GM19193 (cell line): ENCODE measurements around the gene LAMTOR1.

Source experiments
- POLR2A ChIP-seq: IDR thresholded peaks from 4 replicates; pipeline ENCODE4 v1.6.1; 2011; ENCODE audit not compliant: insufficient read depth, insufficient read length; ENCODE audit errors: extremely low read depth

Gene LAMTOR1

GRCh38 chr11:72102162-72102561 lies 935 bp downstream of the LAMTOR1 start:
- no peak for TF ChIP-seq POLR2A

DNA sequence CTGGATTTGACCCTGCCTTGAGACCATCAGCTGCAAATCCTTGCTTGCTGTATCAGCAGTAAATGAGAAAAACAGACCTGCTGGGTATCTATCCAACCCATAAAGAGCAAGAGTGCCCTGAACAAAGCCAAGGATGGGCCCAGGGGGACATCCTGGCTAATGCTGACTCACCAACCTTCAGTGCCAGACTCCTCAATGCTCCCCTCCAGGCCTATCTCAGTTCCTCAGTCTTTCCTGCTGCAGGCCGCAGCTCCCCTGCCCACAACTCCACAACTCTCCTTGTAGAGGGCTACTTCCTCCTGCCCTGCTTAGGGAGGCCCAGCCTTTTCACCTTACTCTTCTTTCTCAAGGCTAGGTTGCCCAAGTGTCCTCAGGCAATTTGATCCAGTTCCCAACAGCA lies 2.6 kb downstream of the LAMTOR1 start:
- TF ChIP-seq POLR2A, result no peak

DNA sequence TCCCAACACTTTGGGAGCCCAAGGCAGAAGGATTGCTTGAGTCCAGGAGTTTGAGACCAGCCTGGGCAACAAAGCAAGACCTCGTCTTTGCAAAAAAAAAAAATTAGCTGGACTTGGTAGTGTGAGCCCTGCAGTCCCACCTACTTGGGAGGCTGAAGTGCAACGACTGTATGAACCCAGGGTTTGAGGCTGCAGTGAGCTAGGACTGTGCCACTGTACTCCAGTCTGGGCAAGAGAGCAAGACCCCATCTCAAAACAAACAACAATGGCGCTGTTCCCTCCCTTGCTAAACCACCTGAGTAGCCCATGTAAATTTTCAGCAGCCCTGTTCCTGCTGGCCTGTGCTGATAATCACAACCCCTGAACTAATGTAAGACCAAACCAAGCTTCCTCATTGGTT lies 3.1 kb downstream of the LAMTOR1 start:
- no peak for TF ChIP-seq POLR2A

- TF ChIP-seq POLR2A, result peak; percentile 16
Observed at GRCh38 chr11:72098741-72099140, 4.4 kb downstream of the LAMTOR1 start.

DNA sequence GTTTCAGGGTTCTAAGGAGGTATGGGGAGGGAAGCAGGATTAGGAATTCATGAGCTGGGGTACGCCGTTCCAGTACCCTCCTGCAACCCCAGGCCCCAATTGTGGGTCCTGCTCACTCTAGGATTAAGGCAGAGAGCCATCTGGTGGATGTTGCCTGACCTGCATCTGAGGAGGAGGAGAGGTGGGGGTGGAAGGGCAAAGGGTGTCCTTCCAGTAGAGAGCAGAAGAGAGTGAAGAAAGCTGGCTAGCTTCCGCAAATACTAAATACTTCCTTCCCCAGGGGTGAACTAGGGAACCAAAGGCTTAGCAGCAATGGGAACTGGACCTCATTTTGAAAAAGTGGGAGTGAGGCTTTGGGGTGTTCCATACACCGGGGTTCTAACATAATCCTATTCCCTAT lies 11.8 kb downstream of the LAMTOR1 start:
- no peak for TF ChIP-seq POLR2A

DNA sequence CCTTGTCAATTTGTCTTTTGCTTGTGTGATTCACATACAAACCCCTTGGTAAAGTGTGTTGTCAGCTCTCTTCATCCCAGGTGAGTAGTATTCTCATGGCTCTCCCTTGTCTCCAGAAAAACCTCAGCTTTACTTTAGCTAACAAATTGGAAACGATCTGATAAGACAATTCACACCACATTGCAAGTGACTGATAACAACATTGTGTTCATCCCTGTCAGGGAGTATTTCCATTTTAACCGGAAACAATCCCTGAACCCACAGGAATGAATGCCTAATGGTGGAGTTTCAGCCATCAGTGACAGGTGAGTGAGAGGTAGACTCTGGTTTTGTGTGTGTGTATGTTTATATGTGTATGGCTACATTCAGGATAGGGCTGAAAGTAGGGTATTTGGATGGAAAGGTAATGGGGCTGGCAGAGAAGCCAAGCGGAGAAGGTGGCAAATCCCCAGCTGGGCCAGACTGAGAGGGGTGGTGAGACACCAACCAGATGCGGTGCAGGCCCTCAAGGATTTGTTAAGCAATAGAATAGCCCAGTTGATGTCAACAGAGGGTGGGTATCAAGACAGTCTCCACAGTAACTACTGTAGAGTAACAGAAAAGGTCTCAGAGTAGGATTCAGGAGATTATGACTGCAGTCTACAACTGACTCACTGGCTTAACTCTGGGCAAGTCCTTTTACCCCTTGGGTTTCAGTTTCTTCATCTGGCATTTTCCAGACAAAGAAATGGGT lies 14.9 kb downstream of the LAMTOR1 start:
- no peak for TF ChIP-seq POLR2A

DNA sequence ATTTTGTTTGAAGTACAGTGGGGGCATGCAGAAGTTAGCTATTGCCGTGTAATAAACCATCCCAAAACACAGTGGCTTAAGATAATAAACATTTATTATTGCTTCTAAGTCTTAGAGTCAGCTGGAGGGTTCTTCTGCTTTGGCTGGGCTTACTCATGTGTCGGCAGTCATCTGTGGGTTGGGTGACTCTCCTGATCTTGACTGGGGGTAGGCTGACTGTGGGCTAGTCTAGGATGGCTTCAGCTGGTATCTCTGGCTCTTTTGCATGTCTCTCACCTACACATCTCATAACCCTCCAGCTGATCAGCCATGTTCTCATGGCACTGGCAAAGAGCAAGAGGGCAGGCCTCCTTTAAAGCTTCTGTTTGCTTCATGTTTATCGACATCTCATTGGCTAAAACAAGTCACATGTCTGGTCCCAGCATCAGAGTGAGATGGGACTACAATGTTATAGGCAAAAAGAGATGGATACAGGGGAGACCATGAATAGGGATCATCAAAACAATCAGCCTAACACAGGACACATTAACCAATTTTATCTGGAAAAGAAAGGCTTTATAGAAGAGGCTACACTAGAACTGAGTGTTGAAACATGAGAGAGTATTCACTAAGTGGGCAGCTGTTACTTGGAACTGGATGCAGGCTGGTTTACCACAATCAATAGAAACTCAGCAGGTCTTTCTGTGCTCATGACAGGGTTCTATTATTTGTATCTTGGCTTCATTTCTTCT lies 17.3 kb downstream of the LAMTOR1 start:
- TF ChIP-seq POLR2A, result no peak

DNA sequence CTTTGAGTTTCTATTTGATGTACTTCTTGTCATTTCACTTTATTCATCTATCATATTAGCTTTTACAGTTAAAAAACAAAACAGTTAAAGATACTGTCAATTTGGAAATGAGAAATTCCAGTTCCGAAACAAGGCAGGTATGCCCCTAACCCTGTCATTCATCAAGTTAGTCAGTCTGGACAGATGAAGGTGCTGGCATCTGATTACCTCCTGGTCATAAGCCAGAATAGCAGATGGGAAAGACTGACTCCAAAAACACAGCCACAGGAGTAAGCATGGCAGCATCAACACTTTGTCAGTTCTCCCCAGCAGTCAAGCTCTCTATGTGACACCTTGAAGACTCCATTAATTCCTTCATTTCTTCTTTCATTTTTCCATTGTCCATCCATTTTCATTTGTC lies 18.1 kb downstream of the LAMTOR1 start:
- no peak for TF ChIP-seq POLR2A

- TF ChIP-seq POLR2A, result no peak
Observed at GRCh38 chr11:72084076-72084475, 19.0 kb downstream of the LAMTOR1 start.

- no peak for TF ChIP-seq POLR2A
Observed at GRCh38 chr11:72083414-72083813, 19.7 kb downstream of the LAMTOR1 start.

- no peak for TF ChIP-seq POLR2A
Observed at GRCh38 chr11:72081821-72082453, 21.2 kb downstream of the LAMTOR1 start.

DNA sequence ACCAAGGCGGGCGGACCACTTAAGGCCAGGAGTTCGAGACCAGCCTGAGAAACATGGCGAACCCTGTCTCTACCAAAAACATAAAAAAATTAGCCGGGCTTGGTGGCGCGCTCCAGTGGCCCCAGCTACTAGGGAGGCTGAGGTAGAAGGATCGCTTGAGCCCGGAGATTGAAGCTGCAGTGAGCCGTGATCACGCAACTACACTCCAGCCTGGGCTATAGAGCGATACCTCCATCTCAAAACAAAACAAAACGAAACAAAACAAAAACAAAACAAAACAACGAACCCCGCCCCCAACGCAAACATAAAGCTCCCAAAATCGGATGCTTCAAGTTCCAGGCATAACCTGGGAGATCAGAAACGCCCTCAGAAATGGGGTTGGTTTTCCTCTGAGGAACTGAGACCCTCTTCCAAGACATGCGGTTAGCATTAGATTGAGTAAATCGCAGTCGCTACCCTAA lies 21.9 kb downstream of the LAMTOR1 start:
- no peak for TF ChIP-seq POLR2A

DNA sequence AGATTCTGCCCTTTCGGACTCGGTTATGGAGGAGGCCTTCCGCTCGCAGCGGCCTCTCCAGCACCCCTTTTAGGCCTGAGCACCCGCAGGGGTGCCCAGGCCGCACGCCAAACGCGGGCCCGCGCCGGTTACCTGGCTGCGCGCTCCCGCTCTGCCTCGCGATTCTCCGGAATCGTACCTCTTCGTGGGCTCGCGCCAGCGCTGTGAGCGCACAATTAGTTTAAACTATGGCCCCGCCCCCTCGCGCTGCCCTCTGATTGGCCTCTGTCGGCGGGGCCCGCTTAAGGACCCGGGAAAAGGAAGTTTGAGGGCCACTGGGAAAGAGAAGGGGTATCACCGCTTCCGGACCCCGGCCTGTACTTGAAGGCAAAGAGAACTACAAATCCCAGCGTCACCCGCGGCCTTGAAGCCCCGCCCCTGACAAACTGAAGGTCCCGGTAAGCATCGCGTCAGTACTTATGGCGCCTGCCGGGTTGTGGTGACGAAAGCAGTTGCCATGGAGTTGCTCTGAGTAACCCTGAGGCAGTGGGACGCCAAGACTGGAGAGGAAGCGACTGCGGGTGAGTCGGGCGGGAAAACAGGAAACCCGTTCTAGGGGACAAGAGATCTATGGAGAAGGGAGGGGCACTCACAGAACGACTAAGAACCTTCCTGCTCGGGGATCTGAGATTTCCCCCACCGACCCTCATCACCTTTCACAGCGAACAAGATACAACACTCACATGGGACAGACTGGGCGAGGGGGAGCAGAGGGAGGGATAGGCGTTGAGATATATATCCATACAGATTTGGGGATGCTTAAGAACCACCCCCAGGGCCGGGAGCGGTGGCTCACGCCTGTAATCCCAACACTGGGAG lies 22.5 kb downstream of the LAMTOR1 start, which contains the start of the genes LRRC51 and NUMA1:
LRRC51 (plus strand) TSS at position 525 of the 858 bp plus-strand sequence. CDS start 8,234 bp downstream, outside the sequence.
NUMA1 (minus strand) TSS at position 217 of the 858 bp plus-strand sequence. CDS start 44,599 bp downstream, outside the sequence.
- TF ChIP-seq POLR2A, result peak; percentile 82

GRCh38 chr11:72079819-72080325 lies 23.2 kb downstream of the LAMTOR1 start:
- TF ChIP-seq POLR2A, result no peak
